Measurements from ENCODE around the gene IRF2BPL.
A peak's percentile ranks its signal among the peaks of the same experiment; 100 is the strongest.

Gene IRF2BPL

DNA sequence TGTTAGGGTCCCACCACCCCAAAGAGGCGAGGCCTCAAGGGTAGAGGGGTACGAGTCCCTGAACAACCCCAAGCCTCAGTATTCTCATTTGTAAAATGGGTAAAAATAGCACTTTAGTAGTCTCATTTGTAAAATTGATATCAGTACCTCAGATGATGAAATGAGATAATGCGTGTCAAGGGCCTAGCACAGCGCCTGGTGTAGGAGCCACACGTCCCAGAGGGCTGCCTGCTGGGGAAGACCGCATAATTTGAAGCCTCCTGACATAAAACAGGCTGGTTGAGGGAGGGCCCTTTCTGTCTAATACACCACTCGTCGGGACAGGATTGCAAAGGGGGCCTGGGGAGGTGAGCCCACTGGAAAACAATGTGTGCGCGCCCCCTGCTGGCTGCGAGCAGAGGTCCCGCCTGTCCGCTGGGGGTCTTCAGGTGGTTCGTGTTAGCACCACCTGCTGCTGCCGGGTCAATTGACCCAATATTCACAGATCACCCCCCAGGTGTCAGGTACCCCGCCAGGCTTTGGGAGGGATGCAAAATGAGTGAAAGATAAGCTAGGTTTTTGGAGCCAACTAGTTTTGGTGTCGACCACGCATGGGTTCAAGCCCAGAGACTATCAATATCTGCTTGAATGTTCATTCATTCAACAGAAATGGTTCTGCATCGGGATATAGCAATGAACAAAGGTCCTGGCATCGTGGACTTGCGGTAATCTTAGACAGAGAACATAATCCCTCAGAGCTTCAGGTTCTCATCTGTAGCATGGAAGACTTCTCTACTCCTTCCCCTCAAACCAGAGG, 24.7 kb upstream of the IRF2BPL start:
- peak; percentile 56 for DNase-seq (ENCODE audit: low spot score)

DNA sequence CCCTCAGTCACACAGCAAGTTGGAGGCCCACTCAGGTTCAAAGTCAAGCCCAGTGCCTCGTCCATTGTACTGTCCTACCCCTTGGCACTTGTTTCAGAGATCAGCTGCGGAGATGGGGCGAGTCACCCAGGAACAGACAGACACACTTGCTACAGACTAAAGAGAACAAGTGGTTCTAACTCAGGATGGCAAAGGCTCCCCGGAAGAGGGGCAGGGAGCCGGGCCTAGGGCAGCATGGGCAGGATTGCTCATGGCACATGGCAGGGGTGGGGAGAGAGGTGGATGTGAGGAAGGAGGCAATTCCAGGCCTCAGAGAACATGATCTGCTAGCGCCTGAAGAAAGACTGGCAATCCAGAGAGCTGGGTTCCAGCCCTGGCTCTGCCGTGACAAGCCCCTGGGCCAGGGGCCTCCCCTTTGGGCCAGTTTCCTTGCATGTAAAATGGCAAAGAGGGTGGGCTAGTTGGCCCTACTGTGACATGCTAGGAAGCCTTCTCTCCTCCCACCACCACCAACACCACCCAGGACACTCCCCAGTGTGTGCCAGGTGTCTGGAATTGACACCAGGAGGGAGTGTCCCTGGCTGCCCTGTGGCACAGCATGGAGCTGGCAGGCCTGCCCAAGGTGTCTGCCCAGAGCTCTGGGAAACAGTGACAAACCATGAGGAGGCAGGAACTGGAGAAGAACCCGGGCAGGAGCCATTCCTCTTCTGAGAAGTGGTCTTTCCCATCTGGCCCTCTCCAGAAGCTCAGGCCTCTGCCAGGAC, 24.0 kb upstream of the IRF2BPL start:
- no peak for DNase-seq (ENCODE audit: low spot score)

DNA sequence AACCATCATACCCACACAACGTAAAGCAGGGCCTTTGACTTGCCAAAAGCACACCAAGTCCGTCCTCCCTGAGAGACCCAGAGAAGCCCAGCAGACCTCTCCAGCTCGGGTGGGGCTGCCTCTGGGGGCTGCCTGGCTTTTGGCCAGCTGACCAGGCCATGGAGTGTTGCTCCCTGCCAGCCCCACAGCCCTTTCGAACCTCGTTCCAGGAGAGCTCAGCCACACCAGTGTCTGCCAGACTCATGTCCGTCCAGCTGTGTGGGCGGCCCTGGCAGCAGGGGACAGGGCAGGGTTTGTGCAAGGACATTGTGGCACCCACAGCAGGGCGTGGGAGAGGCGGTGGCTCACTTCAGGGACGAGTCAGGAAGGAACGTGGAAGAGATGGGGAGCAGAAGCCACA, 22.6 kb upstream of the IRF2BPL start:
- no peak for DNase-seq (ENCODE audit: low spot score)

- no peak for DNase-seq (ENCODE audit: low spot score)
These were observed 18.2 kb upstream of the IRF2BPL start for GRCh38 chr14:77046721-77047120.

DNA sequence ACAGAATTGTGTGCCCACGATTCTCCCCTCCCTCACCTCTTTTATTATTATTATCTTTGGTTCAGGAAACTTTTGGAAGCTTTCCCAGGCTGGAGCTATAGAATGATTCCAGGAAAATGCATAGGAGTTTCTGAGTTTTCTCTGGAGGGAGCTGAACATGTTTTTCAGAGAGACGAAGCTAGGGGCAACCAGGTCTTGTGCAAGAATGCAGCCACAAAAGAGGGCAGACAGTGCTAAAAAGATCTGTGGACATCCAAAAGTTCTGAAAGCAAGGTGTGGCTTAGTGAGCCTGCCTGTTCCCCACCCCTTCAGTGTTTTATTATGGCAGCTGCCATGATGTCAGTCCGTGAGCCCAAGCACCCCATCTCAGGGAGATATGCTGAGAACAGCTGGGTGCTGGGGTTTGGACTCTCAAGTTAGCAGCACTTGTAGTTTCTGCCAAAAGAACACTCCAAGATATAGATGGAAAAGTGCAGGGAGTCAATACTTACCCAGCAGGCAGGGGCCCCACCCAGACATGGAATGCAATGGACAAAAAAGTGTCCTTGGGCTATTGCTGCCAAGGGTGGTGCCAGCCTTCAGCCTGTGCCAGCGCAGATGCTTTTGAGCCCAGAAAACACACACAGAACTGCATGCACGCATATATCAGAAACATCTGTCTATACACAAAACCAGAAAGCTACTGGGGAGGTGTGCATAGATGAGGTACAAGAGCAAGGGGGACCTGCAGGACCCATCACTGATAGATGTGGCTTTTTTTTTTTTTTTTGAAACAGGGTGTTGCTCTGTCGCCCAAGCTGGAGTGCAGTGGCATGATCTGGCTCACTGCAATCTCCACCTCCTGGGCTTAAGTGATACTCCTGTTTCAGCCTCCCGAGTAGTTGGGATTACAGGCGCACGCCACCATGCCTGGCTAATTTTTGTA, 17.0 kb upstream of the IRF2BPL start:
- no peak for DNase-seq (ENCODE audit: low spot score)

DNA sequence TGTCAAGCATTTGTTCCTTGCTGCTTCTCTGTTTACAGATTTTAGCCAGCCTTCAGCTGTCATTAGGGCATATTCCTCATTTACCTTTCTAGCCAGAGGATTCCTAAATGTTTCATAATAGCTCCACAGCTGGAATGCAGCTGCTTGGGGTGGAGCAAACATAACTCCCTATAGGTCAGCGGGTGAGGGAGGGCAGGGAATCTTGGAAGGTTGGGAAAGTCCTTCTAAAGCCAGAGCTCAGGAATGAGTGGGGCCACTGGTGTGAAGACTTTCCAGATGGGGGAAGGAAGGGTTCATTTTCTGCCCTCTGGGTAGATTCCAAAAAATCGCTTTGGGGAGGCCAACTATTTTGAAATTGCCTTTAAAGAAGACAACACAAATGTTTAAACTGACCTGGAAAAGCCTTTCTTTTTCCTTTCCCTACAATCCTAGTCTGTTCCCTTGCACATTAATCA, 16.3 kb upstream of the IRF2BPL start:
- no peak for DNase-seq (ENCODE audit: low spot score)

DNA sequence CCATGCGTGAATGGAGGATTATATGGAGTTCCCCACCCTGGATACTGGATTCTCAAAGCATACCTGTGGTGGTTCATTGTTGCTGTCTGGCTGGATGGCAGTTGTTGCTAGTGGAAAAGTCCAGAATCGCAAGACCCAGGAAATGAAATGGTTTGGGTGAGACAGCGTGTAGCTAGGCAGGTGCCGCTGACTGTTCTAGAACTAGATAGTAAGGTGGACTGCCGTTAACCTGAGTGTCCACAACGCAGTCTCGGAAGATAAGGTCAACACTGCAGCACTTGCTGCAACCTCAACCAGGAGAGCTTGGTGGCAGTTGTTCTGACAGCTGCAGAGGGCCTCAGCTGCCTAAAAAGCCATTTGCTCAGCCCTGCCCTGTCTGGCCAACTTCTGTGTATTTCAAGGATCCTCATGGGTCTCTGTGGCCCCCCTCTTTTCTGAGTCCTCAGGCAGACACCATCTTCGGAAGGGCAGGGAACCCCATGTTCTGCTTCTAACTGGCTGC, 15.5 kb upstream of the IRF2BPL start:
- no peak for DNase-seq (ENCODE audit: low spot score)

- DNase-seq (ENCODE audit: low spot score): no peak
These were observed 14.9 kb upstream of the IRF2BPL start for GRCh38 chr14:77043177-77043983.

- DNase-seq (ENCODE audit: low spot score): no peak
These were observed 13.5 kb upstream of the IRF2BPL start for GRCh38 chr14:77041881-77042545.

GRCh38 chr14:77040741-77041653, 12.5 kb upstream of the IRF2BPL start:
- no peak for DNase-seq (ENCODE audit: low spot score)

- DNase-seq (ENCODE audit: low spot score): peak; percentile 76
These were observed 11.7 kb upstream of the IRF2BPL start for GRCh38 chr14:77040059-77040740.

DNA sequence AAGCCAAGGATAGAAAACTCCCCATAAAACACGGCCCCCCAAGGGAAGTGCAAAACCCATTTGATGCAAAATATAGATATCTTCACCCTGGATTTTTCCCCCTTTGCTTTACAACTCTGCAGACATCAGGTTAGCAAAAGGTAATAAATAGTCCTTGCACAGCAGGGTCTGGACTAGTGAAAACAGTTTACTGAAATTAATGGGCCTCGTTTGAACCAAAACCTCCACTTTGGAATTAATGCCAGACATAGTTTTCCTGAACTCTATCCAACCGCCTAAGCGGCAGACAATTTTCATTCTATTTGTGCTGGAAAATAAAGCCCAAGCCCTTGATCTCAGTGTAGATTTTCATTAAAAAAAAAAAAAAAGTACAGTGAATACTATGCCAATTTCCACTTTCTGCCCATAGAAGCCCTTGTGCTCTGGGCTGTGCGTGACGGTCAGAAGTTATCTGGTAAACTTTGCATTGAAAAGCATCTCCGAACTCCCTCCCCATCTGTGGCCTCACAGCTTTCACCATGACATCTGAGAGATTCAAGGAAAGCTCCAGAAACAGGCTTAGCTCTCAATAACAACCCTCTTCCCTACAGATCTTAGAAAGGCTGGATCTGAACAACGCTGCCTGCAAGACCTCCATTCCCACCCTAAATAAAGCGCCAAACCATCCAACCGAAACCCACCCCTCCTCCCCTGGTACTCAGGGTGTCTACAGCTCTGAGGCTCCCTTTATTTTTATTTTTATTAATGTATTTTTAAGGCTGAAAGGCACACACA, 11.0 kb upstream of the IRF2BPL start:
- DNase-seq (ENCODE audit: low spot score): no peak

GRCh38 chr14:77037938-77038568, 9.5 kb upstream of the IRF2BPL start:
- no peak for DNase-seq (ENCODE audit: low spot score)

DNA sequence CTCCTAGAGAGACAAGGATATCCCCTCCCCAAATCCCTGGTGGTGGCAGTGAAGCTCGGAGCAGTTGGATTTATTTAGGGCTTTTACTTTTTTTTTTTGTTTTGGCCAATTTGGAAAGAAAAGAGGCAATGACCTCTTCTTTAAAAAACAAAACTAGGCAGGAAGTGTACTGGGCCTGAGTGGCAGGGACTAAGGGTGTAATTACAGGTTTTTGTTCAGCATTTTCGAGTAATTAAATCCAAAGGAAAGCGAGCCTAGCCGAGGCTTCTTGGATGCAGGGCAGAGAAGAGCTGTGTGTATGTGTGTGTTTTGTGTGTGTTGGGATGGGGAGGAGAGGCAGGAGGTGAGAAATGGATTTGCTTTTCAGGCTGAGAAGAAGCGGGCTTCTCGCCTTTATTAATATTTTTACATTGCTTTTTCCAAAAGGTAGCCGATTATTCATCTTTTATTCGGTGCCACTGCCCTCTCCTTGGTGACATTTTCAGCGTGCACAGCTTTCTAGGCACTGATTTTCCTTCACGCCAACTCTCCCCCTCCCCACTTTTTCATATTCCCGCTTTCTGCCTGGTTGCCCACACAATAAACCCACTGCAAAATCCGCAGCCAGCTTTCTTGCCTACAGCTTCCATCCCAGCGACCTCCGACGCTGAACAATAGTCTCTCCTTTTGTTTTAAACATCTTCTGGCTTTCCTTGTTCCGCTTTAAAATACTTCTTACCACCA, 8.9 kb upstream of the IRF2BPL start:
- DNase-seq (ENCODE audit: low spot score): no peak

- no peak for DNase-seq (ENCODE audit: low spot score)
These were observed 8.1 kb upstream of the IRF2BPL start for GRCh38 chr14:77036484-77037214.

- no peak for DNase-seq (ENCODE audit: low spot score)
These were observed 6.8 kb upstream of the IRF2BPL start for GRCh38 chr14:77035267-77035666.

Measured in HuH-7.5 (cell line).